ENCODE data around the gene HCN2. TPM values are rescaled to one million over a fixed set of nuclear protein-coding genes. Genes with fewer than 3 reads are reported as not detected.

The HCN2 gene
- polyA plus RNA-seq, 1 of the 3 experiments (the other 2 are of a cell fraction), result 5.6 TPM

GRCh38 chr19:580274-580835 is 9.3 kb upstream of the HCN2 start:
- ChIA-PET CTCF (no interaction called here), POLR2A (no interaction called here)
- H3F3A ChIP-seq (replicated peaks; ENCODE audit: insufficient read depth), result peaks cover 17% of the 10 kb centered on the region
- peaks cover 9 to 14% of the 10 kb centered on the region in 2 experiments; a peak in 3 of 4 replicates for H3K4me1 ChIP-seq (ENCODE audit: control insufficient read depth in 1 of 2, insufficient read depth in 2 of 2, low read depth in 1 of 2, low read length in 1 of 2)
- H2AFZ ChIP-seq (ENCODE audit: low read depth), result no peak overlapping the region
- no peak overlapping the region for H3K4me2 ChIP-seq
- H3K27ac ChIP-seq (ENCODE audit: low read depth in 2 of 2, low read length in 1 of 2), result no peak overlapping the region
- TF ChIP-seq GABPA (IDR thresholded peaks at IDR 0.05; ENCODE audit: low read depth) (no peak), MXI1 (IDR thresholded peaks at IDR 0.05; ENCODE audit: low read depth, low read length) (no peak), NFIC (IDR thresholded peaks at IDR 0.05; ENCODE audit: borderline replicate concordance) (no peak), USF2 (IDR thresholded peaks at IDR 0.05; ENCODE audit: borderline replicate concordance, low read depth, low read length) (no peak), IRF3 (IDR thresholded peaks at IDR 0.05; ENCODE audit: low read depth, low read length) (no peak), ZBTB33 (IDR thresholded peaks at IDR 0.05; ENCODE audit: borderline replicate concordance, low read depth) (no peak), USF1 (IDR thresholded peaks at IDR 0.05; ENCODE audit: borderline replicate concordance, low read depth) (no peak), JUND (IDR thresholded peaks at IDR 0.05) (no peak), TCF12 (IDR thresholded peaks at IDR 0.05) (no peak), FOSL2 (IDR thresholded peaks at IDR 0.05; ENCODE audit: borderline replicate concordance, low read depth) (no peak), RCOR1 (IDR thresholded peaks at IDR 0.05; ENCODE audit: low read length) (no peak), RFX5 (IDR thresholded peaks at IDR 0.05; ENCODE audit: low read length) (no peak), PBX3 (IDR thresholded peaks at IDR 0.05) (no peak)
- H3K9me2 ChIP-seq, result no peaks in the 10 kb centered on the region
- H3K79me2 ChIP-seq (ENCODE audit: insufficient read depth), result peaks cover 51% of the 10 kb centered on the region
- no peak overlapping the region for H3K4me3 ChIP-seq (ENCODE audit: low read depth in 2 of 2, low read length in 1 of 2)
- H3K27me3 ChIP-seq (ENCODE audit: insufficient read depth), result no peaks in the 10 kb centered on the region
- no peaks in the 10 kb centered on the region for H3K9me3 ChIP-seq
- WGBS (ENCODE audit: low lambda C conversion rate), result 86% methylated on average over 2 of the region's 22 CpGs
- peaks cover 79% of the 10 kb centered on the region for H4K20me1 ChIP-seq (ENCODE audit: insufficient read depth)
- peaks cover 0 to 38% of the 10 kb centered on the region in 2 experiments for H3K36me3 ChIP-seq (replicated peaks in 1 of 2; ENCODE audit: control insufficient read depth in 1 of 2, insufficient read depth in 2 of 2, low read length in 1 of 2)
- no peak for DNase-seq
- no peak overlapping the region for H3K9ac ChIP-seq
